ENCODE measurements around the gene RIMKLB.
A peak's percentile ranks its signal among the peaks of the same experiment; 100 is the strongest.
"Not testable (repeated sequence)": the region's sequence is repeated elsewhere in the genome, so short reads cannot be mapped to it uniquely, and the experiment has no call there.

RIMKLB gene

DNA sequence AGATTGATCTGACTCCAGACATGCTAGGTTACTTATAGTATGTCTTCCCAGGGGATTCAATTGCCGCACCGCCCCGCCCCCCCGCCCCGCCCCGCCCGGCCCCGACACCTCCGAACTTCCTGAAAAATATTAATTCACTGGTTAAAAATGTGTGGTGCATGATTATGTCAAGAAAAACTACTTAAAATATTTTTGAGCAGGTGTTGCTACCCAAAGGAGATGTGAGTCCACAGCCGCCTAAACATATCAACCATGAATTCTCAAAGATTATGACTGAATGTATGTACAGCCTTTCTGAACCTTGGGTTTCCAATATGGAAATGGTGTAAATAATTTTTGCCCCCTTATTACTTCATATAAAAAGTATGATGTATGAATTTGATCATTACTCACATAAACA lies 2.7 kb upstream of the RIMKLB start:
- no peak for DNase-seq

DNA sequence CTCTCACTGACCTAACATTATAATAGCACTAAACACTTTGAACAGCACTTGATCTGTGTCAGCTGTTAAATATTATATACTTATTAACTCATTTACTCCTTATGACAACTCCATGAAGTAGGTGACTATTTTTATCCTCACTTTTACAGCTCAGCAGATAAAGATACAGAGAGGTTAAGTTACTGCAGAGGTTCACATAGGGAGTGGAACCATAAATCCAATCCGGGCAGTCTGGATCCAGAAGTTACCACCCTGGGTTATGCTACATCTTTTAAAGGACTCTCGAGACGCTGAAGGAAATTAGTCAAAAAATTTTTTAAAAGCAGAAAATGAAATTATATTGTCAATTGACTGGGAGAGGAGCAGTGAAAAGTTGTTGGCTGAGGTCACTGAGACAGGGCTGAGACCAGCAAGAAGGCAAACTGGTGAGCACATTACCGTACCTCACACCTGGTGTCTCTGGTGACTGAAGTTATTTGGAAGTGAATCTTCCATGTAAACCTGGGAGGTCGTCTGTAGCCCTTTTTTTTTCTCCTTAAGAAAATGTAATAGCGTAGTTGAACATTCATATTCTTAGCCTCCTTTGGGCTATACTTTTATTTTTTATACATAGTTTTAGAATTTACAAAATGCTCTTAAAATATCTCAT lies 1.2 kb upstream of the RIMKLB start:
- DNase-seq, result no peak

- peak; percentile 6 for DNase-seq
Measured at GRCh38 chr12:8697120-8697475, 693 bp upstream of the RIMKLB start.

DNA sequence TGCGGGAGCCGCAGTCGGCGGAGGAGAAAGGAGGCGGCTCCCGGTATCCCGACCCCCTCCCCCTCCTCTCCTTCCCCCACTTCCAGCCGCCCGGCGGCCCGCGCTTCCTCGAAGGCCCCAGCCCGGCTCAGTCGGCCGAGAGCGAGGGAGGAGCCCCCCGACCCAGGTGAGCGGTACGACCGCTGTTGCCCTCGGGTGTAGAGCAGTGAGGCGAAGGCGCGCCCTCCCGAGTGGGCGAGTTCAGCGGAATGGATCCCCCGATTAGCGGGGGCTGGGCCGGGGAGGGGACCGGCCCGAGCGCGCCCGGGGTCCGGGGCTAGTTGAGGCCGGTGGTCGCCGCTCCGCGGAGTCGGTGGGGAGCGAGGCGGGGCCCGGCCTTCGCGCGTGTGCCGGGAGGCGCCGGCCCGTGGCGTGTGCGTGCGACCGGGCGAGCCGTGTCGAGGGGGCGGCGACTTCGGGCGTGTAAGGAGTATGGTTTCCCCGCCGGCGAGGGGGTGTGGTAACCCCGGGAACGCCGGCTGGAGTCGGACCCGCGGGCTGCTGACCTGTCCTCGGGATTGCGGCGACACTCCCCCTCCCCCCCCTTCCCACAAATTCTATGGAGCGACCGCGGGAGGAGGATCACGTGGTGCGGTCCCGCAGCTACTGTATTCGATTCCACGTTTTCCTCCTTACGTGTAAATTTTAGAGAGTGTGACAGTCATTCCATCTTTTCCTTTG lies 501 bp downstream of the RIMKLB start:
- no peak for DNase-seq

- DNase-seq, result no peak
Measured at GRCh38 chr12:8698879-8699278, 1.1 kb downstream of the RIMKLB start.

DNA sequence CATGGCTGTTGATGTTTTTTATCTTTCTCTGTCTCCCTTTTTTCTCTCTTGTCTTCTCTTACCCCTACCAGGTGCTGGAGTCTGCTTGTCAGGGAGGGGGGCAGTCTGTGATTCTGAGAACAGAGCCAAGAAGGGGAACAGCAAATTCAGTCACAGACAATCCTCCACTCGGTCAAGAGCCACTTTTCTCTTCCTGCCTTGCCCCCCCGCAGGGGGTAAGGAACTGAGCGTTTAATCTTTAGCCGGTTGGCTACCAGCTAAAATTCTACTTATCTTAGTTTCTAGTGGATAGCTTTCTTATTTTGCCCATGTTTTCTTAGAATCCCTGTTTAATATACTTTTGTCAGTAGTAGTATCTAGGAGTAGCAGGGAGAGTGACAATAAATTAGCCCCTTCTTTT lies 1.9 kb downstream of the RIMKLB start:
- no peak for DNase-seq

DNA sequence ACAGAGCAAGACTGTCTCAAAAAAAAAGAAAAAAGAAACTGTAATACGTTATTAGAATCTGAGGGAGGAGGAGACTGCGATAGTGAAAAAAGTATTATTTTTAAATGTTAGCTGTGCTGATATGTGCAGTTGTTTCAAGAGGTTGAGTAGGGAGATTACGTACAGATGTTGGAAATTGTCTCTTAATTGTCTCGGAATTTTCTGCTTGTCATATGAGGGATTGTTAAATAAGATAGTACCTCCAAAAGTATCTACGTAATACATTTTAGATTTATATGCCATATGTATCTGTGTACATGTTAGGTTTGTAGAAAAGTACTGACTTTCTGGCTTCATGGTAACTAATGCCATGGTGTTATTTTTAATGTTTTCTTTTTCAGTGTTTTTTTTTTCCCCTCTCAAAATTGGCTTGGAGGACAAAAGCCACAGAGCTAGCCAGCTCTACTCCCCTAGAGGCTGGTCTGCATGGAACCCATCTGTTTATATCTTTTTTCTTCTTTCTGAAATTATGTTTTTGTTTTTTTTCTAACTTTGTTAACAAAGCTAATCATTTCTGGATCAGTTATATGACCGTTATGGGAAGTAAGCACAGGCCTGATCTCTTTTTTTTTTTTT lies 3.4 kb downstream of the RIMKLB start:
- DNase-seq, result no peak

- no peak for DNase-seq
Measured at GRCh38 chr12:8702159-8702558, 4.4 kb downstream of the RIMKLB start.

DNA sequence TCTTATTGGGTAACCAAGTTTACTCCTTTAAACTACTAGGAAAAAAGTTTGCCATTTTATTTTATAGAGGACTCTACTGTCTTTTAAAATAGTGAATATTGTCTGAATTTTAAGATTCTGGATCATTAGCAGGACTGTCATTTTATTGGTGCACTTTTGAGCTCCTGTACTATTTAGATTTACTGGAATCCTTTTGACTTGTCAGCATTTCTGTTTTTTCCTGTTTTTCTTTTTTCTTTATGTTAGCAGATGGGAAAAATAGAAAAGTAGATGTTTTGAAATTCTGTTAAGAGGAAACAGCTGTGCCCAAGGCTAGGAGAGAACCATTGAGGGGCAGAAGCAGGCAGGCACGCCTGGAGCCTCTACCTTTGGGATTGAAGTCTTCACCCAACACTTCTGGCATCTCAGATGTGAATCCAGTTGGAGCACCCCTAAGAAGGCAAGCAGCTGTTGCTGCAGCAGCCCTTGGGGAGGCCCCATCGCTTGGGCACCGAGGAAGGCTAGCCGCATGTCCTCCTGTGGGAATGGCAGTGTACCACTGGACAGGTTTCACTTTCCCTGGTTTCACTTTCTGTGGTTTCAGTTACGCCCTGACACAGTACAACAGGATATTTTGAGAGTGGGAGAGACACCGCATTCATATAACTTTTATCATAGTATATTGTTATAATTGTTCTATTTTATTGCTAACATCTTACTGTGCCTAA lies 11.5 kb downstream of the RIMKLB start:
- DNase-seq, result no peak

DNA sequence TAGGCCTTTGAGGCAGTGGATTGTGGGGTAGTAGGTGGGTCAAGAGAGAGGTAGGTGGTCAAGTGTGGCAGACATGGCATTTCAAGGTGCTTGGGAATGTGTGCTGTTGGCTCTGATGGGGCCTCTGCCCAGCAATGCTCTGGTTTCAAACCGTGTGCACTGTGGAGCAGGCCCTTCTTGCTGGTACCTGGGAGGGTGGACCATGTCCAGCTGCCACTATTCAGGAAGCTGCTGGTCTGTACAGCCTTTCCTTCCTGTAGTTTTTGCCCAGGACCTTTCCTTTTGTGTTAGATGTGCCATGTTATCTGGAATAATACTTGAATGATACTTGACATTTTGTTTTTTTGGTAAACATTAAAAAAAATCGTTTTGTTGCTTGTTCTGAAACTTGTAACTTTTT lies 14.8 kb downstream of the RIMKLB start:
- no peak for DNase-seq

DNA sequence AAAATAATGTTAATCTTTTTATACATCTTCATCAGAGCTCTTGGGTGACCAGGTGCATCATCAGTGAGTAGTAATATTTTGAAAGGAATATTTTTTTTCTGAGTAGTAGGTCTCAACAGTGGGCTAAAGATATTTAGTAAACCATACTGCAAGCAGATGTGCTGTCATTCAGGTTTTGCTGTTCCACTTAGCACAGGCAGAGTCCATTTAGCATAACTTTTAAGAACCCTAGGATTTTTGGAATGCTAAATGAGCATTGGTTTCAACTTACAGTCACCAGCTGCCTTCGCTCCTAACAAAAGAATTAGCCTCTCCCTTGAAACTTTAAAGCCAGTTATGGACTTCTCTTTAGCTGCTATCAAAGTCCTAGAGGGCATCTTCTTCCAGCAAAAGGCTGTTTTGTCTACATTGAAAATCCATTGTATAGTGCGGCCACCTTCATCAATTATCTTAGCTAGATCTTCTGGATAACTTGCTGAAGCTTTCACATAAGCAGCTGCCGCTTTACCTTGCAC lies 24.6 kb downstream of the RIMKLB start:
- no peak for DNase-seq

- no peak for DNase-seq
Measured at GRCh38 chr12:8734873-8735381, 37.1 kb downstream of the RIMKLB start.

GRCh38 chr12:8742501-8742900 lies 44.7 kb downstream of the RIMKLB start:
- no peak for DNase-seq

DNA sequence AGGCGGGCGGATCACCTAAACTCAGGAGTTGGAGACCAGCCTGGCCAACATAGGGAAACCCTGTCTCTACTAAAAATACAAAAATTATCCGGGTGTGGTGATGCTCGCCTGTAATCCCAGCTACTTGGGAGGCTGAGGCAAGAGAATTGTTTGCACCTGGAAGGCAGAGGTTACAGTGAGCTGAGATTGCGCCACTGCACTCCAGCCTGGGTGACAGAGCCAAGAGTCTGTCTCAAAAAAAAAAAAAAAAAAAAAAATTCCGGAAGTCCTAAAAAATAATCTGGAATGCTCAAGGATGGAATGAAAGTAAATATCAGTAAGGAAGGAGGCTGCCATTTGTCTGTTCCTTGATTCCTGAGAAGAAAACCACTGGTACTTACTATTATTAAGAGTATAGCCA lies 45.3 kb downstream of the RIMKLB start:
- not testable (repeated sequence) for DNase-seq

DNA sequence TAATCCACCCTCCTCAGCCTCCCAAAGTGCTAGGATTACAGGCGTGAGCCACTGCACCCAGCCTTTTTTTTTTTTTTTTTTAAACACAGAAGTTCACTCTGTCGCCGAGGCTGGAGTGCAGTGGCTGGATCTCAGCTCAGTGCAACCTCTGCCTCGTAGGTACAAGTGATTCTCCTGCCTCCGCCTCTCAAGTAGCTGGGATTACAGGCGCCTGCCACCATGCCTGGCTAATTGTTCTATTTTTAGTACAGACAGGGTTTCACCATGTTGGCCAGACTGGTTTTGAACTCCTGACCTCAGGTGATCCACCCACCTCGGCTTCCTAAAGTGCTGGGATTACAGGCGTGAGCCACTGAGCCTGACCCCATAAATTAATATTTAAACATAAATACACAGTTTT lies 47.8 kb downstream of the RIMKLB start:
- DNase-seq, result not testable (repeated sequence)

DNA sequence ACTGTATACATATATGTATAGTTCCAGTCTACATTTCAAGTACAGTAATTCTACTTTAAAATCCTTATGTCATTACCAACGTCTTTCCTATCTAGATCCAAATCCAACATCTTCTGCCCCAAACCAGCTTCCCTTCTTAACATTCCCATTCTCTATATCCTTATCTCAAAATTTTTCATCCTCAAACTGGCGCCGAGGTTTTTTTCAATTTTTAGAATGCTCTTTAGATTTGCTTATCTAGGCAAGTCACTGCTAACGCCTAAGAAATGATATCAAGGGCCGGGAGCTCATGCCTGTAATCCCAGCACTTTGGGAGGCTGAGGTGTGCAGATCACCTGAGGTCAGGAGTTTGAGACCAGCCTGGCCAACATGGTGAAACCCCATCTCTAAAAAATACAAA lies 48.3 kb downstream of the RIMKLB start:
- DNase-seq, result no peak

DNA sequence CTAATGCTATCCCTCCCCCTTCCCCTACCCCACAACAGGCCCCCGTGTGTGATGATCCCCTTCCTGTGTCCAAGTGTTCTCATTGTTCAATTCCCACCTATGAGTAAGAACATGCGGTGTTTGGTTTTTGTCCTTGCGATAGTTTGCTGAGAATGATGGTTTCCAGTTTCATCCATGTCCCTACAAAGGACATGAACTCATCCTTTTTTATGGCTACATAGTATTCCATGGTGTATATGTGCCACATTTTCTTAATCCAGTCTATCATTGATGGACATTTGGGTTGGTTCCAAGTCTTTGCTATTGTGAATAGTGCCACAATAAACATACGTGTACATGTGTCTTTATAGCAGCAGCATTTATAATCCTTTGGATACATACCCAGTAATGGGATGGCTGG lies 62.3 kb downstream of the RIMKLB start:
- DNase-seq, result not testable (repeated sequence)

- not testable (repeated sequence) for DNase-seq
Measured at GRCh38 chr12:8762701-8763100, 64.9 kb downstream of the RIMKLB start.

- DNase-seq, result not testable (repeated sequence)
Measured at GRCh38 chr12:8766121-8766520, 68.3 kb downstream of the RIMKLB start.

- DNase-seq, result no peak
Measured at GRCh38 chr12:8770499-8770898, 72.7 kb downstream of the RIMKLB start.

DNA sequence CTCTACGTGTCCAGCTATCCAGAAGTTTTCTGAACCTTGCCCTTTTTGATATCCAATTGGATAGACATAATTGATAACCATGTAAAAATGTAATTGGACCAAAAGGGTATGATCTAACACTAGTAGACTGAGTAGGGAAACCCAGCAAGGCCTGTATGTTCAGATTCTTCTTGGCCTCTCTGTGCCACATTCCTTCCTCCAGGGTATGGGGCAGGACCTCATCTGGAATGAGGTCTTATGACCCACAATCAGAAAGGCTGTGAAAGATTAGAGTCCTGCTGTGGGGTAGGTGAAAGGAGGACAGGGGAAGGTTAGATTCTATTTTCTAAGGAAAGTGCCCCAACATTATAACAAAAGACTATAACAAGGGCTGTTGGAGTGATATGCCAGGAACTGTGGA lies 73.3 kb downstream of the RIMKLB start:
- no peak for DNase-seq

GRCh38 chr12:8773461-8773860 lies 75.7 kb downstream of the RIMKLB start:
- DNase-seq, result no peak

- no peak for DNase-seq
Measured at GRCh38 chr12:8779281-8779680, 81.5 kb downstream of the RIMKLB start.
